Fibroblast of lung (primary cell): ENCODE data around the gene MXRA7. TPM values are rescaled to one million over a fixed set of nuclear protein-coding genes. Genes with fewer than 3 reads are reported as not detected.

Experiments used
- DNase-seq, 2 donors: peaks; one replicate each; pipeline versions ENCODE4 v3.0.0 to v3.0.0-alpha.2; 2010; ENCODE audit warnings: low read depth in 2 of 2
- H2AFZ ChIP-seq: 2 replicates; pipeline ENCODE4 v1.5.1; 2012; ENCODE audit warnings: low read length, control low read depth, inconsistent platforms
- H3K27ac ChIP-seq: 2 replicates; pipeline ENCODE4 v1.5.1; 2011; ENCODE audit warnings: low read length, control low read depth; ENCODE audit not compliant: insufficient read depth
- H3K27me3 ChIP-seq: 2 replicates; pipeline ENCODE4 v1.5.1; 2011; ENCODE audit warnings: mild to moderate bottlenecking, low read length; ENCODE audit not compliant: control insufficient read depth, insufficient read depth
- H3K36me3 ChIP-seq: 2 replicates; pipeline ENCODE4 v1.5.1; 2011; ENCODE audit warnings: low read length; ENCODE audit not compliant: control insufficient read depth, insufficient read depth
- H3K4me1 ChIP-seq: 2 replicates; pipeline ENCODE4 v1.5.1; 2011; ENCODE audit warnings: low read length; ENCODE audit not compliant: control insufficient read depth, insufficient read depth; ENCODE audit errors: extremely low read depth
- H3K4me2 ChIP-seq: 2 replicates; pipeline ENCODE4 v1.5.1; 2011; ENCODE audit warnings: low read length, control low read depth; ENCODE audit not compliant: insufficient read depth; ENCODE audit errors: extremely low read depth
- H3K4me3 ChIP-seq, 4 experiments: fragments of 200-600 bp in 1 of 4; sonication (generic) in 1 of 4; replicated peaks in 1 of 4; 2 replicates each; pipeline ENCODE4 v1.5.1; 2011 to 2016; ENCODE audit warnings: low read length in 4 of 4, low read depth in 3 of 4, mild to moderate bottlenecking in 3 of 4, control low read depth in 2 of 4, inconsistent platforms in 1 of 4, mixed read lengths in 1 of 4; ENCODE audit not compliant: insufficient read depth in 1 of 4; ENCODE audit errors: control extremely low read depth in 1 of 4
- H3K79me2 ChIP-seq: 2 replicates; pipeline ENCODE4 v1.5.1; 2012; ENCODE audit warnings: mild to moderate bottlenecking, low read length, inconsistent platforms; ENCODE audit not compliant: control insufficient read depth, insufficient read depth
- H3K9ac ChIP-seq: 2 replicates; pipeline ENCODE4 v1.5.1; 2011; ENCODE audit warnings: mild to moderate bottlenecking, low read length, control low read depth; ENCODE audit not compliant: insufficient read depth
- H3K9me3 ChIP-seq: 2 replicates; pipeline ENCODE4 v1.5.1; 2012; ENCODE audit warnings: low read depth, low read length; ENCODE audit not compliant: control insufficient read depth, insufficient read depth
- H4K20me1 ChIP-seq: 2 replicates; pipeline ENCODE4 v1.5.1; 2011; ENCODE audit warnings: low read length; ENCODE audit not compliant: control insufficient read depth, insufficient read depth; ENCODE audit errors: extremely low read depth
- EZH2 ChIP-seq: IDR thresholded peaks from 2 replicates; pipeline ENCODE4 v1.5.1; 2012; ENCODE audit warnings: low read length, control low read depth, mild to moderate bottlenecking; ENCODE audit errors: missing control alignments
- polyA plus RNA-seq, 2 donors: library from polyadenylated mRNA; depleted of rRNA in 1 of 2; stranded (reverse) in 1 of 2; unstranded in 1 of 2; fragments of >200 nt; gene quantifications; 2 replicates each; pipeline ENCODE4 v1.2.1, GENCODE V29; 2011 to 2012; ENCODE audit warnings: missing spikeins in 1 of 2
- total RNA-seq: library from RNA; depleted of rRNA; stranded (reverse); fragments of >200 nt; gene quantifications from 2 replicates; pipeline ENCODE4 v1.2.1, GENCODE V29; 2014
- TF ChIP-seq, protein P1 (sequence below), 2 donors: IDR thresholded peaks in 1 of 2; conservative IDR thresholded peaks in 1 of 2; 1 replicate in 1 of 2; 2 replicates in 1 of 2; pipeline ENCODE4 v1.5.1; 2011 to 2012; ENCODE audit warnings: low read length in 2 of 2, control low read depth in 1 of 2, inconsistent platforms in 1 of 2, low read depth in 1 of 2, mild to moderate bottlenecking in 1 of 2

The MXRA7 gene
- total and polyA plus RNA-seq, 2 donors (not counting 1 experiment from before 2014, with no cell fraction given), result 127 to 307 TPM

DNA sequence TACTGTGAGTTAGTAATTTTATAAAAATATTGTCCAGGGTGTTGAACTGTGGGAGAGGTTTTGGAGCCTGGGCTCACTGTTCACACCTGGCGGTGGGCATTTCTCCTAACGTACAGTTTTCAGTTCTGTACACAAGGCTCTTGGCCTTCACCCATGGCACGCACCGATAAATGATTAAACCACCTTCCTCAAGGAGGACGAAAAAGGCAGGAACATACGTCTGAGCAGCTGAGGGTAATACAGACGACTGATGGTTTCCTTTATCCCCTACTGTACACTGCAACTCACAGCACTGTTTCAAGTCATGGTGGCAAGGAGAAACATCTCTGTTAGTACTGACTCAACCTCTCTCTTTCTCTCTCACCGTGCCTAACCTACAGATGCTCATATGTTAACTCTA, 65.8 kb downstream of the MXRA7 start:
- Histone ChIP-seq H3K4me2 (no peak overlapping the region), H3K79me2 (no peaks in the 10 kb centered on the region), H3K27ac (no peak overlapping the region), H3K4me3 (no peak overlapping the region), H3K27me3 (peaks cover 14% of the 10 kb centered on the region), H3K36me3 (no peaks in the 10 kb centered on the region), H2AFZ (no peak overlapping the region), H3K9me3 (no peaks in the 10 kb centered on the region), H3K4me1 (no peaks in the 10 kb centered on the region), H3K9ac (no peak overlapping the region), H4K20me1 (no peaks in the 10 kb centered on the region)
- TF ChIP-seq, protein P1, sequence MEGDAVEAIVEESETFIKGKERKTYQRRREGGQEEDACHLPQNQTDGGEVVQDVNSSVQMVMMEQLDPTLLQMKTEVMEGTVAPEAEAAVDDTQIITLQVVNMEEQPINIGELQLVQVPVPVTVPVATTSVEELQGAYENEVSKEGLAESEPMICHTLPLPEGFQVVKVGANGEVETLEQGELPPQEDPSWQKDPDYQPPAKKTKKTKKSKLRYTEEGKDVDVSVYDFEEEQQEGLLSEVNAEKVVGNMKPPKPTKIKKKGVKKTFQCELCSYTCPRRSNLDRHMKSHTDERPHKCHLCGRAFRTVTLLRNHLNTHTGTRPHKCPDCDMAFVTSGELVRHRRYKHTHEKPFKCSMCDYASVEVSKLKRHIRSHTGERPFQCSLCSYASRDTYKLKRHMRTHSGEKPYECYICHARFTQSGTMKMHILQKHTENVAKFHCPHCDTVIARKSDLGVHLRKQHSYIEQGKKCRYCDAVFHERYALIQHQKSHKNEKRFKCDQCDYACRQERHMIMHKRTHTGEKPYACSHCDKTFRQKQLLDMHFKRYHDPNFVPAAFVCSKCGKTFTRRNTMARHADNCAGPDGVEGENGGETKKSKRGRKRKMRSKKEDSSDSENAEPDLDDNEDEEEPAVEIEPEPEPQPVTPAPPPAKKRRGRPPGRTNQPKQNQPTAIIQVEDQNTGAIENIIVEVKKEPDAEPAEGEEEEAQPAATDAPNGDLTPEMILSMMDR (conservative IDR thresholded peaks at IDR 0.05 in 1 of 2, IDR thresholded peaks at IDR 0.05 in 1 of 2; ENCODE audit: low read depth in 1 of 2, low read length in 2 of 2), result no peak
- TF ChIP-seq EZH2, result no peak
- DNase-seq, result no peak

- Histone ChIP-seq H4K20me1 (no peaks in the 10 kb centered on the region), H3K9me3 (no peaks in the 10 kb centered on the region), H3K4me1 (no peaks in the 10 kb centered on the region), H3K27ac (no peak within 1 kb of the TSS), H3K36me3 (no peaks in the 10 kb centered on the region), H3K4me2 (no peak within 1 kb of the TSS), H3K4me3 (no peak within 1 kb of the TSS), H3K79me2 (no peaks in the 10 kb centered on the region), H2AFZ (no peak within 1 kb of the TSS), H3K27me3 (peaks cover 14% of the 10 kb centered on the region), H3K9ac (no peak within 1 kb of the TSS)
- no peak for DNase-seq
- no peak for TF ChIP-seq EZH2
- TF ChIP-seq, protein P1 (conservative IDR thresholded peaks at IDR 0.05 in 1 of 2, IDR thresholded peaks at IDR 0.05 in 1 of 2; ENCODE audit: low read depth in 1 of 2, low read length in 2 of 2), result no peak
Observed at GRCh38 chr17:76643553-76644148, 67.1 kb downstream of the MXRA7 start, which contains the start of gene ST6GALNAC1. TSS of gene ST6GALNAC1 (minus strand) at chr17:76643757. CDS start at chr17:76643638, 119 bp downstream.

DNA sequence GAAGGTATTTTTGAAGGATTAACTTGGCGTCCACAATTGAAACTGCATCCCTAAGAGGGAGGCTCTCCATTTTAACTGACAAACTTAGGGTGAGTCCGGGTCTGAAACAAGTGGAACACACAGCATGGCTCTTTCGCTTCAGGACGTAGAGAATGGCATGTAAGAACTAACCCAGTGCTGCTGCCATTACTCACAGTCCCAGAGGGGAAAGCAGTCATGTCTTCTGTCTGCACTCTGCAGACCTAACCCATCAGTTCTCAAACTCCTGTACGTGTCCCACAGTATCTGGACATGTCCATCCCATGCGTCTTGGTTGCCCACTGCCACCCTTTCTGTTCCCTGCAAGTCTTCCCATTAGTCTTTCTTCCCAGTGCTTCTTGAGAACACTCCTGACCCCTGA, 67.8 kb downstream of the MXRA7 start:
- Histone ChIP-seq H3K4me1 (no peaks in the 10 kb centered on the region), H2AFZ (no peak overlapping the region), H3K9ac (no peak overlapping the region), H3K27ac (no peak overlapping the region), H3K79me2 (no peaks in the 10 kb centered on the region), H3K4me3 (no peak overlapping the region), H3K9me3 (no peaks in the 10 kb centered on the region), H3K27me3 (peaks cover 14% of the 10 kb centered on the region), H3K36me3 (no peaks in the 10 kb centered on the region), H4K20me1 (no peaks in the 10 kb centered on the region), H3K4me2 (no peak overlapping the region)
- no peak for TF ChIP-seq EZH2
- TF ChIP-seq, protein P1 (conservative IDR thresholded peaks at IDR 0.05 in 1 of 2, IDR thresholded peaks at IDR 0.05 in 1 of 2; ENCODE audit: low read depth in 1 of 2, low read length in 2 of 2), result no peak
- DNase-seq, result no peak
